ENCODE measurements around the gene LSM14A.
"Not testable (repeated sequence)": the region's sequence is repeated elsewhere in the genome, so short reads cannot be mapped to it uniquely, and the experiment has no call there.

LSM14A gene

DNA sequence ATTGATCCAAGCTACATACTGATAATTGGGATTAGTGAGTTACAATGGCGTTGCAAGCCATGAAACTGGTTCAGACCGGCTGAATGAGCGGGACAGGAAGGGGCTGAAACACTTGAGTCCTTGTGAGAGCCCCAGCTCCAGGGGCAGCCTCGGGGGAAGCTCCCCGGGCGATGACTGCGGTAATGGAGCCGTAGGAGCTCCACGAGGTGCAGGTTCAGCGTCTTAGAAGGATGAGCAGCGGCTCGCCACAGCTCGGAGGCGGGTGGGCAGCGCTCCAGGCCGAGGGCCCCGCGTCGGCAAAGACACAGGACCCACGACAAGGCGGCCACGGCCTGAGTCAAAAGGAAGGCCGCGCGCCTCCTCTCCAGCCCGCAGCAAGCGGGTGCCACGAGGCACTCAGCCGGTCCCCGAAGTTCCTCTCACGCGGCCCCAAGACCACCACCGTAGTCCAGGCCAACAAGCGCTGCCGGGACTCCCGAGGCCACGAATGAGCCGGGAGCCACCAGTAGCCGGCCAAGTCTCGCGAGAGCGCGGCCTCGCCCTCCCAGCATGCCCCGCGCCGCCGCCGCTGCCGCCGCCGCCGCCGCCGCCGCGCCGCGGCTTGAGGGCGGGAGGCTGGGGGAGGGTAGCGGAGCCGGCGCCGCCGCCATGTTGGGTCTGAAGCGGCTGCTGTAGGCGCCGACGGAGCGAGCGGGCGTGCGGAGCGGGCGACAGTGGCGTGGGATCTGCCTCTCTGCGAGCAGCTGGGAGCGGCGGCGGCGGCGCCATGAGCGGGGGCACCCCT, at the start of gene LSM14A:
Gene LSM14A (plus strand): TSS at position 628 of the 784 bp plus-strand sequence. CDS start 139 bp downstream, at position 767.
- DNase-seq: peak; percentile 86

GRCh38 chr19:34124828-34125227, 47.5 kb upstream of the LSM14A start:
- DNase-seq: no peak

GRCh38 chr19:34126966-34127365, 45.3 kb upstream of the LSM14A start:
- DNase-seq: no peak

GRCh38 chr19:34127684-34128189, 44.6 kb upstream of the LSM14A start:
- no peak for DNase-seq

DNA sequence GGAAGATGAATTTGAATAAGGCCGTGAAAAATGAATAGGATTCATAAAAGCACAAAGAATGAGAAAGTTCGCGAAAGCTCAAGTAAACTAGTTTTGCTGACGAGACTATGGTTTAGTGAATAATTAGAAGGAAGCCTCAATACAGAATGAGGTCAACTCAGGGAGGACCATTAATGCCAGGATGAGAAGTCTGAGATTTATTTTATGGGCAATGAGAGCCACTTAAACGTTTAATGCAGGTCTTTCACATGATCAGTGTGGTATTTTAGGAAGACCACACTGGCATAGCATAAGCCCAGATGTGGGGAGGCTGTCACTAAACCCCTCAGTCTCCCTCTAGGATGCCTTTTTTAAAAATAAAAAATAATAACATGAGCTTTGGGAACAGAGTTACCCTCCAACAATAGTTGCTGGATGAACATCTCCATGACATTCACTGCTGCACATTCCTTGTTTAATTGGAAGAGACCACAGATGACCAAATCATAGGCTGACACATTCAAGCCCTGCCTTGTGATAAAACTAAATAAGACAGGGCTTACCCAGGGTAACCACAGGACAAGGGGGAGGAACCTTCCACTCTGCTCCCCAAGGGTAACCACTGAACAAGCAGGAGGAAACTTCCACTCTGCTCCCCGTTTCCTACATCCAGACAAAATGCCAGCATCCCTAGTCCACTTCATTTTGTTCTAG, 43.6 kb upstream of the LSM14A start:
- no peak for DNase-seq

GRCh38 chr19:34131100-34131499, 41.2 kb upstream of the LSM14A start:
- no peak for DNase-seq

DNA sequence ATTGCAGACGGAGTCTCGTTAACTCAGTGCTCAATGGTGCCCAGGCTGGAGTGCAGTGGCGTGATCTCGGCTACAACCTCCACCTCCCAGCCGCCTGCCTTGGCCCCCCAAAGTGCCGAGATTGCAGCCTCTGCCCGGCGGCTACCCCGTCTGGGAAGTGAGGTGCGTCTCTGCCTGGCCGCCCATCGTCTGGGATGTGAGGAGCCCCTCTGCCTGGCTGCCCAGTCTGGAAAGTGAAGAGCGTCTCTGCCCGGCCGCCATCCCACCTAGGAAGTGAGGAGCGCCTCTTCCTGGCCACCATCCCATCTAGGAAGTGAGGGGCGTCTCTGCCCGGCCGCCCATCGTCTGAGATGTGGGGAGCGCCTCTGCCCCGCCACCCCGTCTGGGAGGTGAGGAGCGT, 40.2 kb upstream of the LSM14A start:
- not testable (repeated sequence) for DNase-seq

DNA sequence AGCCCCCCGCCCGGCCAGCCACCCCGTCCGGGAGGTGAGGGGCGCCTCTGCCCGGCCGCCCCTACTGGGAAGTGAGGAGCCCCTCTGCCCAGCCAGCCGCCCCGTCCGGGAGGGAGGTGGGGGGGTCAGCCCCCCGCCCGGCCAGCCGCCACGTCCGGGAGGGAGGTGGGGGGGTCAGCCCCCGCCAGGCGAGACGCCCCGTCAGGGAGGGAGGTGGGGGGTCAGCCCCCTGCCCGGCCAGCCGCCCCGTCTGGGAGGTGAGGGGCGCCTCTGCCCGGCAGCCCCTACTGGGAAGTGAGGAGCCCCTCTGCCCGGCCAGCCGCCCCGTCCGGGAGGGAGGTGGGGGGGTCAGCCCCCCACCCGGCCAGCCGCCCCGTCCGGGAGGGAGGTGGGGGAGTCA, 39.6 kb upstream of the LSM14A start:
- not testable (repeated sequence) for DNase-seq

GRCh38 chr19:34134190-34135053, 37.9 kb upstream of the LSM14A start:
- peak; percentile 35 for DNase-seq

GRCh38 chr19:34135054-34135800, 37.1 kb upstream of the LSM14A start:
- DNase-seq: no peak

- DNase-seq: no peak
These were observed 36.3 kb upstream of the LSM14A start for GRCh38 chr19:34135821-34136611.

- no peak for DNase-seq
These were observed 31.3 kb upstream of the LSM14A start for GRCh38 chr19:34141025-34141424.

DNA sequence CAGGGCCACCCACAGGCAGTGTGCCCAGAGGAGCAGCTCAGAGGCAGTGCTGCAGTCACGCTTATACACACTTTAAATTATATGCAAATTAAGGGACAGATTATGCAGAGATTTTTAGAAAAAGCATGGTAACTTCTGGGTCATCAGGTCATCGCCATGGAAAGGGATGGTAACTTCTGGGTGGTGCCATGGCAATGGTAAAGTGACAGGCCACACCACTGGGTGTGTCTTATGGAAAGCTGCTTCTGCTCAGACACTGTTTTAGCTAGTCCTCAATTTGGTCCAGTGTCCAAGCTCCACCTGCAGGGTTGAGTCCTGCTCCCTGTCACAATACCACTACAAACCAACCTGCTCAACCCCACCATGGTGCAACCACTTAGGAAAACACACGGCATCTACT, 29.9 kb upstream of the LSM14A start:
- DNase-seq: no peak

DNA sequence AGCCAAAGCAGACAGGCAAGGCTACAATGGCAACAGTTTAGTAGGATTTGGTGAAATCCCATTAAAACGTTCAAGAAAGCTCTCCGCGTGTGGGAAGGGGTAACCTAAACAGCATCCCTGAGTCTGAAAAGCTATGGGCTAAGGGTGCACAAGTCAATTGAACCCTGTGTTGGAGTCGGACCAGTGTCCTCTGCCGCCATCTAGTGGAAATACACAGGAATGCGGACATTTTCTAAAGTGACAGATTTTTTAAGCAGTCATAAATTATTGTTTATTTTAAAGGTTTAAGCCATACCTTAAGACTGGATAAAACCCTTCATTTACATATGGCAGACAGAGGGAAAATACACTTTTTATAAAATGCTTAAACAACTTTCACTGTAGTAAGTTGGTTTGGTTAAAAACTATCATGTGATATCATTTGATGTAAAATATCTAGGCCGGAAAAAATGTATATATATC, 26.5 kb upstream of the LSM14A start:
- no peak for DNase-seq

- no peak for DNase-seq
These were observed 23.6 kb upstream of the LSM14A start for GRCh38 chr19:34148658-34149185.

DNA sequence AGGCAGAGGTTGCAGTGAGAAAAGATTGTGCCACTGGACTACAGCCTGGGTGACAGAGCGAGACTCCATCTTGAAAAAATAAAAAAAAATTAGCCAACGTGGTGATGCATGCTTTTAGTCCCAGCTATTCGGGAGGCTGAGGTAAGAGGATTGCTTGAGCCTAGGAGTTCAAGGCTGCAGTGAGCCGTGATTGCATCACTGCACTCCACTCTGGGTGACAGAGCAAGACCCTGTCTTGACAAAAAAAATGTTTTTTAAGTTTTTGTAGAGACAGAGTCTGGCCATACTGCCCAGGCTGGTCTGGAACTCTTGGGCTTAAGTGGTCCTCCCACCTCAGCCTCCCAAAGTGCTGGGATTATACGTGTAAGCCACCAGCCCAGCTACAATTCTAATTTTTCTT, 22.4 kb upstream of the LSM14A start:
- no peak for DNase-seq

DNA sequence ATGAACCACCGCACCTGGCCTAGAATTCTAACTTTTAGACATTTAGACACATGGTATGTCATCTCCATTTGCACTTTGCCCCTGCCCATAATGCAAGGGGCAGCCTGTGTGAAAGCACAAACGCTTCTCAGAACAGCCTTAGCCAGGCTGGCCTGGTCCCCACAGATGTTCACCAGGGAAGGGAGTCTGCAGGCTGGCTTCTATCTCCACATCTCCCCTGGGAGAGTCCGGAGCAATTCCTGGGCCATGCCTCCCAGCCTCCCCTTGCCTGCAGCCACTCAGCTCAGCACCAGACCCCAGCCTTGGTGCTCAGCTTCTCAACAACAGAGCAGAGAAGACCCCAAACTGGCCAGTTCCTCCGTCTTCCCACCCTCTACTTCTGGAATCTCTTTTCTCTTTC, 21.7 kb upstream of the LSM14A start:
- no peak for DNase-seq

- DNase-seq: no peak
These were observed 20.9 kb upstream of the LSM14A start for GRCh38 chr19:34151439-34151838.

GRCh38 chr19:34154401-34154800, 17.9 kb upstream of the LSM14A start:
- DNase-seq: no peak

GRCh38 chr19:34155686-34156085, 16.6 kb upstream of the LSM14A start:
- DNase-seq: no peak

- not testable (repeated sequence) for DNase-seq
These were observed 13.3 kb upstream of the LSM14A start for GRCh38 chr19:34158966-34159365.
